IMR-90 (cell line): Measurements from ENCODE around the gene MTERF1. TPM values are rescaled to one million over a fixed set of nuclear protein-coding genes. Genes with fewer than 3 reads are reported as not detected.

Experiments
- ATAC-seq: fragments of 200-7000 bp; cut with Tn5 transposase; 2 replicates; pipeline ENCODE4 v1.9.1; 2020; ENCODE audit warnings: low read depth, mild to moderate bottlenecking, moderate library complexity
- BruUV-seq: library from RNA; stranded (reverse); fragments of 400-500 nt; replicated peaks from 2 replicates; lab custom pipeline; 2021; lab: Mats Ljungman, UMichigan
- CTCF ChIA-PET: fragments of 300-600 bp; formaldehyde crosslinking; extraction: SDS; loops from one replicate; lab custom pipeline; 2021; ENCODE audit warnings: antibody characterized with exemption; lab: Yijun Ruan, JAX
- POLR2A ChIA-PET: fragments of 300-600 bp; sonication (Branson Sonifier 250); formaldehyde crosslinking; loops from one replicate; lab custom pipeline; 2022; ENCODE audit warnings: antibody characterized with exemption; ENCODE audit not compliant: unreplicated experiment; lab: Charles Lee
- DNase-seq: peaks from one replicate; pipeline ENCODE4 v3.0.0; 2013
- H2AFZ ChIP-seq: replicated peaks from 2 replicates; pipeline ENCODE3; 2013; ENCODE audit warnings: low read length, mild to moderate bottlenecking; ENCODE audit not compliant: poor library complexity
- H2AK5ac ChIP-seq: 2 replicates; pipeline ENCODE4 v1.6.1; 2013; ENCODE audit warnings: low read depth, low read length, inconsistent platforms
- H2AK9ac ChIP-seq: replicated peaks from 2 replicates; pipeline ENCODE3; 2013; ENCODE audit warnings: mild to moderate bottlenecking, low read depth, low read length, moderate library complexity; ENCODE audit not compliant: poor library complexity
- H2BK120ac ChIP-seq: 2 replicates; pipeline ENCODE4 v1.6.1; 2013; ENCODE audit warnings: low read depth, low read length, inconsistent platforms
- H2BK15ac ChIP-seq: 3 replicates; pipeline ENCODE4 v1.6.1; 2013; ENCODE audit warnings: low read depth, low read length, inconsistent platforms
- H2BK20ac ChIP-seq: 2 replicates; pipeline ENCODE4 v1.6.1; 2013; ENCODE audit warnings: low read depth, mild to moderate bottlenecking, inconsistent platforms, low read length, moderate library complexity
- H2BK5ac ChIP-seq: 2 replicates; pipeline ENCODE4 v1.6.1; 2013; ENCODE audit warnings: mild to moderate bottlenecking, low read depth, low read length, inconsistent platforms; ENCODE audit not compliant: poor library complexity, severe bottlenecking
- H3K14ac ChIP-seq: replicated peaks from 2 replicates; pipeline ENCODE4 v1.6.1; 2013; ENCODE audit warnings: low read depth, low read length, inconsistent platforms
- H3K18ac ChIP-seq: 2 replicates; pipeline ENCODE4 v1.6.1; 2013; ENCODE audit warnings: low read depth, low read length, control low read depth
- H3K23ac ChIP-seq: 2 replicates; pipeline ENCODE4 v1.6.1; 2013; ENCODE audit warnings: low read depth, low read length, inconsistent platforms
- H3K27ac ChIP-seq: 2 replicates; pipeline ENCODE4 v1.5.1; 2013; ENCODE audit warnings: mild to moderate bottlenecking, control low read depth, low read length; ENCODE audit not compliant: insufficient read depth
- H3K27me3 ChIP-seq: 2 replicates; pipeline ENCODE4 v1.6.1; 2013; ENCODE audit warnings: low read length; ENCODE audit not compliant: control insufficient read depth, insufficient read depth
- H3K36me3 ChIP-seq: 2 replicates; pipeline ENCODE4 v1.6.1; 2013; ENCODE audit warnings: low read length, mixed read lengths; ENCODE audit not compliant: control insufficient read depth, insufficient read depth
- H3K4ac ChIP-seq: 2 replicates; pipeline ENCODE4 v1.6.1; 2013; ENCODE audit warnings: low read depth, low read length, inconsistent platforms
- H3K4me1 ChIP-seq: 2 replicates; pipeline ENCODE4 v1.6.1; 2013; ENCODE audit warnings: low read length, mixed read lengths; ENCODE audit not compliant: control insufficient read depth, insufficient read depth
- H3K4me2 ChIP-seq: 2 replicates; pipeline ENCODE4 v1.6.1; 2013; ENCODE audit warnings: low read depth, mild to moderate bottlenecking, control low read depth, low read length, moderate library complexity
- H3K4me3 ChIP-seq: 2 replicates; pipeline ENCODE4 v1.5.1; 2013; ENCODE audit warnings: low read depth, mild to moderate bottlenecking, control low read depth, low read length, moderate library complexity; ENCODE audit not compliant: insufficient read depth
- H3K56ac ChIP-seq: 2 replicates; pipeline ENCODE4 v1.6.1; 2013; ENCODE audit warnings: low read length, inconsistent platforms; ENCODE audit not compliant: insufficient read depth; ENCODE audit errors: extremely low read depth
- H3K79me1 ChIP-seq, 2 experiments: 2 replicates each; pipeline ENCODE4 v1.6.1; 2013; ENCODE audit warnings: low read length in 2 of 2, inconsistent platforms in 1 of 2, low read depth in 1 of 2
- H3K9ac ChIP-seq: 2 replicates; pipeline ENCODE4 v1.6.1; 2013; ENCODE audit warnings: low read depth, low read length, control low read depth
- H3K9me1 ChIP-seq: 2 replicates; pipeline ENCODE4 v1.6.1; 2013; ENCODE audit warnings: low read length, inconsistent platforms; ENCODE audit not compliant: insufficient read depth
- H3K9me3 ChIP-seq: 2 replicates; pipeline ENCODE4 v1.6.1; 2013; ENCODE audit warnings: low read length; ENCODE audit not compliant: control insufficient read depth, insufficient read depth
- H4K20me1 ChIP-seq: 2 replicates; pipeline ENCODE4 v1.6.1; 2013; ENCODE audit warnings: low read length, inconsistent platforms; ENCODE audit not compliant: insufficient read depth
- H4K5ac ChIP-seq: 2 replicates; pipeline ENCODE4 v1.6.1; 2013; ENCODE audit warnings: mild to moderate bottlenecking, low read depth, low read length, control low read depth
- H4K8ac ChIP-seq, 2 experiments: 2 replicates each; pipeline ENCODE4 v1.6.1; 2013; ENCODE audit warnings: low read depth in 2 of 2, low read length in 2 of 2, control low read depth in 1 of 2, inconsistent platforms in 1 of 2
- H4K91ac ChIP-seq: 2 replicates; pipeline ENCODE4 v1.6.1; 2013; ENCODE audit warnings: low read depth, low read length, inconsistent platforms; ENCODE audit not compliant: insufficient read depth
- CEBPB ChIP-seq: IDR thresholded peaks from 2 replicates; pipeline ENCODE4 v1.6.1; 2012; ENCODE audit warnings: low read depth, low read length, improper control_type of control experiment
- RCOR1 ChIP-seq: IDR thresholded peaks from 2 replicates; pipeline ENCODE4 v1.6.1; 2012; ENCODE audit warnings: mild to moderate bottlenecking, low read length, improper control_type of control experiment; ENCODE audit not compliant: insufficient replicate concordance
- WGBS, 2 experiments: methylation state at CpG; one replicate each; pipeline versions ENCODE4 v1.1.5 to v1.1.7; 2013; ENCODE audit warnings: missing lambda C conversion rate in 2 of 2; ENCODE audit not compliant: insufficient read length in 1 of 2; ENCODE audit errors: extremely low coverage in 2 of 2; 5-methylcytosine and 5-hydroxymethylcytosine counted together
- dilution Hi-C: fragments of 300-500 bp; cut with HindIII; formaldehyde crosslinking; loops from one replicate; pipeline ENCODE4 v1.14.3; 2018; ENCODE audit warnings: low sequenced_read_pairs; ENCODE audit not compliant: unreplicated experiment
- in situ Hi-C: fragments of 300-500 bp; cut with MboI; formaldehyde crosslinking; loops from 3 replicates; pipeline ENCODE4 v1.14.3; 2019; ENCODE audit warnings: low sequenced_read_pairs, inconsistent platforms, mixed read lengths
- intact Hi-C: fragments of 100-400 bp; cut with micrococcal nuclease; formaldehyde crosslinking; loops from 2 replicates; pipeline ENCODE4 v1.10.0; 2022
- polyA plus RNA-seq, 3 experiments: library from polyadenylated mRNA; depleted of rRNA; stranded (reverse); fragments of >200 nt; gene quantifications; 2 replicates each; pipeline ENCODE4 v1.2.3, GENCODE V29; 2012; ENCODE audit warnings: low replicate concordance in 1 of 3
- total RNA-seq: library from RNA; depleted of rRNA; stranded (reverse); fragments of >200 nt; gene quantifications from 2 replicates; pipeline ENCODE4 v1.2.3, GENCODE V29; 2012
- TF ChIP-seq, protein P1 (sequence below): fragments of 150-350 bp; IDR thresholded peaks from 2 replicates; pipeline ENCODE4 v1.6.1; 2017; ENCODE audit warnings: mild to moderate bottlenecking, antibody characterized with exemption, low read length, low read depth

The MTERF1 gene
- total and polyA plus RNA-seq, 2 of the 4 experiments (the other 2 are of a cell fraction) = 7.0 to 7.3 TPM

DNA sequence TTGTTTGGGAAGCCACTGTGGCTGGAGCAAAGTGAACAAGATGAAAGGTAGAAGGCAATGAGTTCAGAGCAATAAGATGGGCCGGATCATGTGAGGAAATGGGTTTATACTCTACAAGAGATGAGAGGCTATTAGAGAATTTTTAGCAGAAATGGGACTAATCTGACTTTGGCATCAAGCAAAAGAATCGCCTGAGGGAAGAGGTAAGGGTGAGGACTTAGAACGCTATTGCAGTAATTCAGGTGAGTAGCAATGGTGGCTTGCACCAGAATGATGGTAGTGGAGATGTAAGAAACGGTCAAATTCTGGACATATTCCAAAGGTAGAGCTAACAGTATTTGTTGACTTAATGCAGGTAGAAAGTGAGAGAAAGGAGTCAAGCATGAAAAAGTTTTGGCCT, 30.6 kb upstream of the MTERF1 start:
- H3K14ac ChIP-seq = no peak overlapping the region
- no TSS peak for BruUV-seq
- CTCF ChIA-PET = interaction anchor here (0.6 to 1.7 kb wide), 2 partner anchors 31 to 294 kb away, joined by 4 to 5 read pairs; partner anchors contain the start of gene MTERF1

More for the DNA sequence above, 30.6 kb upstream of the MTERF1 start:
- no peak overlapping the region for H3K18ac ChIP-seq
- no peak overlapping the region for H2AK5ac ChIP-seq
- no peak overlapping the region for H4K91ac ChIP-seq
- no peak overlapping the region for H3K9ac ChIP-seq
- no peak overlapping the region for H3K56ac ChIP-seq
- H2BK120ac ChIP-seq = no peak overlapping the region
- WGBS, 2 experiments = 92% methylated on average over 2 of the region's 4 CpGs; no CpG with 5 or more reads in 1 of the 2 experiments
- no peaks in the 10 kb centered on the region for H3K9me1 ChIP-seq
- no peak overlapping the region for H2AFZ ChIP-seq
- no peak overlapping the region for H2BK20ac ChIP-seq
- no peaks in the 10 kb centered on the region for H3K79me1 ChIP-seq
- no peaks in the 10 kb centered on the region for H3K27me3 ChIP-seq
- H4K5ac ChIP-seq = no peak overlapping the region
- H4K8ac ChIP-seq = no peak overlapping the region
- H2AK9ac ChIP-seq = no peak overlapping the region
- intact Hi-C loops (no loop called here), dilution Hi-C loops (no loop called here), in situ Hi-C loops (no loop called here)
- H2BK5ac ChIP-seq = no peak overlapping the region
- no peak overlapping the region for H3K4me2 ChIP-seq
- no peak overlapping the region for H3K4me3 ChIP-seq
- H3K4me1 ChIP-seq = peaks cover 7% of the 10 kb centered on the region
- TF ChIP-seq, protein P1, sequence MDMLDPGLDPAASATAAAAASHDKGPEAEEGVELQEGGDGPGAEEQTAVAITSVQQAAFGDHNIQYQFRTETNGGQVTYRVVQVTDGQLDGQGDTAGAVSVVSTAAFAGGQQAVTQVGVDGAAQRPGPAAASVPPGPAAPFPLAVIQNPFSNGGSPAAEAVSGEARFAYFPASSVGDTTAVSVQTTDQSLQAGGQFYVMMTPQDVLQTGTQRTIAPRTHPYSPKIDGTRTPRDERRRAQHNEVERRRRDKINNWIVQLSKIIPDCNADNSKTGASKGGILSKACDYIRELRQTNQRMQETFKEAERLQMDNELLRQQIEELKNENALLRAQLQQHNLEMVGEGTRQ = no peak
- TF ChIP-seq RCOR1 (no peak), CEBPB (no peak)
- H4K20me1 ChIP-seq = no peaks in the 10 kb centered on the region
- H3K23ac ChIP-seq = no peak overlapping the region
- POLR2A ChIA-PET = no interaction called here
- no peak overlapping the region for H2BK15ac ChIP-seq
- no peaks in the 10 kb centered on the region for H3K36me3 ChIP-seq
- DNase-seq (no peak), ATAC-seq (no peak)
- H3K9me3 ChIP-seq = no peaks in the 10 kb centered on the region
- no peak overlapping the region for H3K4ac ChIP-seq
- no peak overlapping the region for H3K27ac ChIP-seq
